HEK293 (cell line): ENCODE results near the gene CD55.

Experiments used
- CTCF ChIA-PET: fragments of 350-600 bp; formaldehyde crosslinking; extraction: SDS; loops from one replicate; lab custom pipeline; 2021; ENCODE audit warnings: antibody characterized with exemption; lab: Yijun Ruan, JAX
- POLR2A ChIA-PET: fragments of 300-600 bp; formaldehyde crosslinking; extraction: SDS; loops from one replicate; lab custom pipeline; 2020; ENCODE audit warnings: antibody characterized with exemption, inconsistent platforms; lab: Yijun Ruan, JAX
- H3K27ac ChIP-seq: fragments of 200-500 bp; sonication (Bioruptor generic); 2 replicates; pipeline ENCODE4 v1.5.1; 2014; ENCODE audit warnings: low read depth, low read length, control low read depth, inconsistent platforms; ENCODE audit errors: extremely low read depth
- H3K36me3 ChIP-seq, 2 experiments: fragments of 200-500 bp in 1 of 2; sonication (Bioruptor generic) in 1 of 2; 1 replicate in 1 of 2; 2 replicates in 1 of 2; pipeline ENCODE4 v1.5.1; 2014 to 2017; ENCODE audit warnings: inconsistent platforms in 2 of 2, low read length in 2 of 2; ENCODE audit not compliant: control insufficient read depth in 2 of 2, insufficient read depth in 1 of 2
- H3K4me1 ChIP-seq: fragments of 200-500 bp; sonication (Bioruptor generic); 2 replicates; pipeline ENCODE4 v1.5.1; 2014; ENCODE audit warnings: mild to moderate bottlenecking, low read length, inconsistent platforms; ENCODE audit not compliant: control insufficient read depth, insufficient read depth
- H3K4me3 ChIP-seq: 2 replicates; pipeline ENCODE4 v1.5.1; 2011; ENCODE audit warnings: low read depth, mild to moderate bottlenecking, control low read depth, low read length, moderate library complexity
- H3K9me3 ChIP-seq: fragments of 200-500 bp; sonication (Bioruptor generic); 2 replicates; pipeline ENCODE4 v1.5.1; 2014; ENCODE audit warnings: low read depth, low read length, inconsistent platforms; ENCODE audit not compliant: control insufficient read depth, insufficient read depth
- KLF1 ChIP-seq: fragments of 450-650 bp; formaldehyde crosslinking; IDR thresholded peaks from 2 replicates; pipeline ENCODE4 v1.5.1; 2016; ENCODE audit warnings: missing biosample characterization, missing genetic modification characterization
- KLF9 ChIP-seq: fragments of 450-650 bp; formaldehyde crosslinking; IDR thresholded peaks from 2 replicates; pipeline ENCODE4 v1.5.1; 2016; ENCODE audit warnings: missing biosample characterization, missing genetic modification characterization, low read depth
- OSR2 ChIP-seq: fragments of 450-650 bp; formaldehyde crosslinking; IDR thresholded peaks from 2 replicates; pipeline ENCODE4 v1.5.1; 2016; ENCODE audit warnings: missing biosample characterization, missing genetic modification characterization
- YY1 ChIP-seq: fragments of 450-650 bp; formaldehyde crosslinking; IDR thresholded peaks from 2 replicates; pipeline ENCODE4 v1.5.1; 2018; ENCODE audit warnings: missing biosample characterization, missing genetic modification characterization
- ZBTB1 ChIP-seq: fragments of 450-650 bp; formaldehyde crosslinking; IDR thresholded peaks from 2 replicates; pipeline ENCODE4 v1.5.1; 2016; ENCODE audit warnings: missing biosample characterization, missing genetic modification characterization
- ZBTB21 ChIP-seq: fragments of 450-650 bp; formaldehyde crosslinking; IDR thresholded peaks from 2 replicates; pipeline ENCODE4 v1.5.1; 2017; ENCODE audit warnings: missing biosample characterization, missing genetic modification characterization
- ZBTB6 ChIP-seq: fragments of 450-650 bp; formaldehyde crosslinking; IDR thresholded peaks from 2 replicates; pipeline ENCODE4 v1.5.1; 2017; ENCODE audit warnings: missing biosample characterization, missing genetic modification characterization
- ZFHX2 ChIP-seq: fragments of 450-650 bp; formaldehyde crosslinking; conservative IDR thresholded peaks from 2 replicates; pipeline ENCODE4 v1.5.1; 2016; ENCODE audit warnings: missing biosample characterization, missing genetic modification characterization
- ZNF175 ChIP-seq: fragments of 450-650 bp; formaldehyde crosslinking; IDR thresholded peaks from 2 replicates; pipeline ENCODE4 v1.5.1; 2016; ENCODE audit warnings: missing biosample characterization, missing genetic modification characterization
- ZNF214 ChIP-seq: fragments of 450-650 bp; formaldehyde crosslinking; IDR thresholded peaks from 2 replicates; pipeline ENCODE4 v1.5.1; 2017; ENCODE audit warnings: missing biosample characterization, mild to moderate bottlenecking, missing genetic modification characterization, borderline replicate concordance
- ZNF311 ChIP-seq: fragments of 450-650 bp; formaldehyde crosslinking; IDR thresholded peaks from 2 replicates; pipeline ENCODE4 v1.5.1; 2017; ENCODE audit warnings: missing biosample characterization, missing genetic modification characterization, borderline replicate concordance
- ZNF624 ChIP-seq: fragments of 450-650 bp; formaldehyde crosslinking; IDR thresholded peaks from 2 replicates; pipeline ENCODE4 v1.5.1; 2017; ENCODE audit warnings: missing biosample characterization, missing genetic modification characterization
- ZNF670 ChIP-seq: fragments of 450-650 bp; formaldehyde crosslinking; IDR thresholded peaks from 2 replicates; pipeline ENCODE4 v1.5.1; 2016; ENCODE audit warnings: missing biosample characterization, missing genetic modification characterization, low read depth
- ZNF785 ChIP-seq: fragments of 450-650 bp; formaldehyde crosslinking; IDR thresholded peaks from 2 replicates; pipeline ENCODE4 v1.5.1; 2016; ENCODE audit warnings: missing biosample characterization, missing genetic modification characterization
- ZNF837 ChIP-seq: fragments of 450-650 bp; formaldehyde crosslinking; IDR thresholded peaks from 2 replicates; pipeline ENCODE4 v1.5.1; 2016; ENCODE audit warnings: missing biosample characterization, missing genetic modification characterization
- TF ChIP-seq, protein P1 (sequence below): fragments of 450-650 bp; formaldehyde crosslinking; IDR thresholded peaks from 2 replicates; pipeline ENCODE4 v1.5.1; 2016; ENCODE audit warnings: missing biosample characterization, missing genetic modification characterization, borderline replicate concordance
- TF ChIP-seq, protein P2 (sequence below): fragments of 450-650 bp; formaldehyde crosslinking; IDR thresholded peaks from 2 replicates; pipeline ENCODE4 v1.5.1; 2016; ENCODE audit warnings: missing biosample characterization, missing genetic modification characterization
- TF ChIP-seq, protein P3 (sequence below): fragments of 450-650 bp; formaldehyde crosslinking; IDR thresholded peaks from 2 replicates; pipeline ENCODE4 v1.5.1; 2016; ENCODE audit warnings: missing biosample characterization, missing genetic modification characterization

The CD55 gene

DNA sequence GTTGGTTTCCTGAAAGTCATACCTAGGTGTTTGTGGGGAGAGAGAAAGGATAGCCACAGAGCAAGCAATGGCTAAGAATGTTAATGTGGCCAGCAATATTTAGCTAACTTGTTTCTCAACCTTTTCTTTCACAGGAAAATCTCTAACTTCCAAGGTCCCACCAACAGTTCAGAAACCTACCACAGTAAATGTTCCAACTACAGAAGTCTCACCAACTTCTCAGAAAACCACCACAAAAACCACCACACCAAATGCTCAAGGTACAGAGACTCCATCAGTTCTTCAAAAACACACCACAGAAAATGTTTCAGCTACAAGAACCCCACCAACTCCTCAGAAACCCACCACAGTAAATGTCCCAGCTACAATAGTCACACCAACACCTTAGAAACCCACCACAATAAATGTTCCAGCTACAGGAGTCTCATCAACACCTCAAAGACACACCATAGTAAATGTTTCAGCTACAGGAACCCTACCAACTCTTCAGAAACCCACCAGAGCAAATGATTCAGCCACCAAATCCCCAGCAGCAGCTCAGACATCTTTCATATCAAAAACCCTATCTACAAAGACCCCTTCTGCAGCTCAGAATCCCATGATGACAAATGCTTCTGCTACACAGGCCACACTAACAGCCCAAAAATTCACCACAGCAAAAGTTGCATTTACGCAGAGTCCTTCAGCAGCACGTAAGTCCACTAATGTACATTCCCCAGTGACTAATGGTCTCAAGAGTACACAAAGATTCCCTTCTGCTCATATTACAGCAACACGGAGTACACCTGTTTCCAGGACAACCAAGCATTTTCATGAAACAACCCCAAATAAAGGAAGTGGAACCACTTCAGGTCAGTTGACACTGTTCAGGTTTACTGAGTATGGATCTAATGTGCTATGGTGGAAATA, 15.3 kb downstream of the CD55 start (continued):
- TF ChIP-seq, protein P1, sequence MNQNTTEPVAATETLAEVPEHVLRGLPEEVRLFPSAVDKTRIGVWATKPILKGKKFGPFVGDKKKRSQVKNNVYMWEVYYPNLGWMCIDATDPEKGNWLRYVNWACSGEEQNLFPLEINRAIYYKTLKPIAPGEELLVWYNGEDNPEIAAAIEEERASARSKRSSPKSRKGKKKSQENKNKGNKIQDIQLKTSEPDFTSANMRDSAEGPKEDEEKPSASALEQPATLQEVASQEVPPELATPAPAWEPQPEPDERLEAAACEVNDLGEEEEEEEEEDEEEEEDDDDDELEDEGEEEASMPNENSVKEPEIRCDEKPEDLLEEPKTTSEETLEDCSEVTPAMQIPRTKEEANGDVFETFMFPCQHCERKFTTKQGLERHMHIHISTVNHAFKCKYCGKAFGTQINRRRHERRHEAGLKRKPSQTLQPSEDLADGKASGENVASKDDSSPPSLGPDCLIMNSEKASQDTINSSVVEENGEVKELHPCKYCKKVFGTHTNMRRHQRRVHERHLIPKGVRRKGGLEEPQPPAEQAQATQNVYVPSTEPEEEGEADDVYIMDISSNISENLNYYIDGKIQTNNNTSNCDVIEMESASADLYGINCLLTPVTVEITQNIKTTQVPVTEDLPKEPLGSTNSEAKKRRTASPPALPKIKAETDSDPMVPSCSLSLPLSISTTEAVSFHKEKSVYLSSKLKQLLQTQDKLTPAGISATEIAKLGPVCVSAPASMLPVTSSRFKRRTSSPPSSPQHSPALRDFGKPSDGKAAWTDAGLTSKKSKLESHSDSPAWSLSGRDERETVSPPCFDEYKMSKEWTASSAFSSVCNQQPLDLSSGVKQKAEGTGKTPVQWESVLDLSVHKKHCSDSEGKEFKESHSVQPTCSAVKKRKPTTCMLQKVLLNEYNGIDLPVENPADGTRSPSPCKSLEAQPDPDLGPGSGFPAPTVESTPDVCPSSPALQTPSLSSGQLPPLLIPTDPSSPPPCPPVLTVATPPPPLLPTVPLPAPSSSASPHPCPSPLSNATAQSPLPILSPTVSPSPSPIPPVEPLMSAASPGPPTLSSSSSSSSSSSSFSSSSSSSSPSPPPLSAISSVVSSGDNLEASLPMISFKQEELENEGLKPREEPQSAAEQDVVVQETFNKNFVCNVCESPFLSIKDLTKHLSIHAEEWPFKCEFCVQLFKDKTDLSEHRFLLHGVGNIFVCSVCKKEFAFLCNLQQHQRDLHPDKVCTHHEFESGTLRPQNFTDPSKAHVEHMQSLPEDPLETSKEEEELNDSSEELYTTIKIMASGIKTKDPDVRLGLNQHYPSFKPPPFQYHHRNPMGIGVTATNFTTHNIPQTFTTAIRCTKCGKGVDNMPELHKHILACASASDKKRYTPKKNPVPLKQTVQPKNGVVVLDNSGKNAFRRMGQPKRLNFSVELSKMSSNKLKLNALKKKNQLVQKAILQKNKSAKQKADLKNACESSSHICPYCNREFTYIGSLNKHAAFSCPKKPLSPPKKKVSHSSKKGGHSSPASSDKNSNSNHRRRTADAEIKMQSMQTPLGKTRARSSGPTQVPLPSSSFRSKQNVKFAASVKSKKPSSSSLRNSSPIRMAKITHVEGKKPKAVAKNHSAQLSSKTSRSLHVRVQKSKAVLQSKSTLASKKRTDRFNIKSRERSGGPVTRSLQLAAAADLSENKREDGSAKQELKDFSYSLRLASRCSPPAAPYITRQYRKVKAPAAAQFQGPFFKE, result no peak
- TF ChIP-seq ZNF214 (tag by site-specific recombination), result no peak
- TF ChIP-seq, all 188 proteins: peak for 0

DNA sequence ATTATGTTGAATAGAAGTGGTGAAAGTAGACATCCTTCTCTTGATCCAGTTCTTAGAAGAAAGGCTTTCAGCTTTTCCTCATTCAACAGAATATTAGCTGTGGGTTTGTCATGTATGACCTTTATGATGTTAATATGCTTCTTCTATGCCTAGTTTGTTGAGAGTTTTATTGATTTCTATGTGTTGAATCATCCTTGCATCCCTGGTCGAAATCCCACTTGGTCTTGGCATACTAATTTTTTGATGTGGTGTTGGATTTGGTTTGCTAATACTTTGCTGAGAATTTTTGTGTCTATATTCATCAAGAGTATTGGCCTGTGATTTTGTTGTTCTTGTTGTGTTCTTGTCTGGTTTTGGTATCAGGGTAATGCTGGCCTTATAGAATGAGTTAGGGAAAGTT, 20.9 kb downstream of the CD55 start:
- TF ChIP-seq, protein P2, sequence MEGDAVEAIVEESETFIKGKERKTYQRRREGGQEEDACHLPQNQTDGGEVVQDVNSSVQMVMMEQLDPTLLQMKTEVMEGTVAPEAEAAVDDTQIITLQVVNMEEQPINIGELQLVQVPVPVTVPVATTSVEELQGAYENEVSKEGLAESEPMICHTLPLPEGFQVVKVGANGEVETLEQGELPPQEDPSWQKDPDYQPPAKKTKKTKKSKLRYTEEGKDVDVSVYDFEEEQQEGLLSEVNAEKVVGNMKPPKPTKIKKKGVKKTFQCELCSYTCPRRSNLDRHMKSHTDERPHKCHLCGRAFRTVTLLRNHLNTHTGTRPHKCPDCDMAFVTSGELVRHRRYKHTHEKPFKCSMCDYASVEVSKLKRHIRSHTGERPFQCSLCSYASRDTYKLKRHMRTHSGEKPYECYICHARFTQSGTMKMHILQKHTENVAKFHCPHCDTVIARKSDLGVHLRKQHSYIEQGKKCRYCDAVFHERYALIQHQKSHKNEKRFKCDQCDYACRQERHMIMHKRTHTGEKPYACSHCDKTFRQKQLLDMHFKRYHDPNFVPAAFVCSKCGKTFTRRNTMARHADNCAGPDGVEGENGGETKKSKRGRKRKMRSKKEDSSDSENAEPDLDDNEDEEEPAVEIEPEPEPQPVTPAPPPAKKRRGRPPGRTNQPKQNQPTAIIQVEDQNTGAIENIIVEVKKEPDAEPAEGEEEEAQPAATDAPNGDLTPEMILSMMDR (tag by site-specific recombination), result no peak
- no peak for TF ChIP-seq YY1 (tag by site-specific recombination)
- no peak for TF ChIP-seq ZNF837
- TF ChIP-seq ZBTB21 (tag by site-specific recombination), result no peak
- no peak for TF ChIP-seq KLF9
- TF ChIP-seq ZBTB6 (tag by site-specific recombination), result no peak
- TF ChIP-seq ZNF311 (tag by site-specific recombination), result no peak
- no peak for TF ChIP-seq ZNF785
- TF ChIP-seq, protein P3, sequence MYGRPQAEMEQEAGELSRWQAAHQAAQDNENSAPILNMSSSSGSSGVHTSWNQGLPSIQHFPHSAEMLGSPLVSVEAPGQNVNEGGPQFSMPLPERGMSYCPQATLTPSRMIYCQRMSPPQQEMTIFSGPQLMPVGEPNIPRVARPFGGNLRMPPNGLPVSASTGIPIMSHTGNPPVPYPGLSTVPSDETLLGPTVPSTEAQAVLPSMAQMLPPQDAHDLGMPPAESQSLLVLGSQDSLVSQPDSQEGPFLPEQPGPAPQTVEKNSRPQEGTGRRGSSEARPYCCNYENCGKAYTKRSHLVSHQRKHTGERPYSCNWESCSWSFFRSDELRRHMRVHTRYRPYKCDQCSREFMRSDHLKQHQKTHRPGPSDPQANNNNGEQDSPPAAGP, result no peak
- TF ChIP-seq KLF1 (tag by site-specific recombination), result no peak
- TF ChIP-seq ZNF670, result no peak
- TF ChIP-seq ZBTB1 (tag by site-specific recombination), result no peak
- no peak for TF ChIP-seq ZNF175 (tag by site-specific recombination)
- TF ChIP-seq ZNF624 (tag by site-specific recombination), result no peak
- TF ChIP-seq OSR2, result no peak
- no peak for TF ChIP-seq ZFHX2 (tag by site-specific recombination)
- Histone ChIP-seq H3K4me3 (no peak overlapping the region), H3K9me3 (no peaks in the 10 kb centered on the region), H3K36me3 (peaks cover 9 to 54% of the 10 kb centered on the region in 2 experiments), H3K4me1 (no peaks in the 10 kb centered on the region), H3K27ac (no peak overlapping the region)
- ChIA-PET CTCF (interaction anchor here (0.6 kb wide), 1 partner anchor 238 kb away, joined by 10 read pairs; no protein-coding TSS in a partner anchor), POLR2A (no interaction called here)
